ENCODE measurements around the gene MYCBP2. TPM values are rescaled to one million over a fixed set of nuclear protein-coding genes. Genes with fewer than 3 reads are reported as not detected.

MYCBP2 gene
- total RNA-seq, 3 donors from 2014 or later: 179 to 282 (median 181) TPM

DNA sequence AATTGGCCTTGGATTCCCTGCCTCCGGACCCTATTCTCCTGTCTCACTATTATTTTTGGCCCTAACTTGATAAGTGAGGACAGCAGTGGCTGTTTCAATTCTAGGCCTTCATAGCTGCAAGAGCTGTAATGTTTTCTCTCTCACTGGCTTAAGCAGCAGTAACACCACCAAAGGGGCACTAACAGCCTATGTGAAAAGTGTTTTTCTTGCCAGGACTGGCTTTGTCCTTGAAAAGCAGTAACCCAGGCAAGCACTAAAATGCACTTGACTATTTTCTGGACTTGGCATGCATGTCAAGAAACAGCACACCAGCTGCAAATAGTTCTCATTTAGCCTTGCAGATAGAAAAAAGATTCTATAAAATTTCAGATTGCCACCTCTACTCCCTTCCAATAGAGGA, 290.6 kb downstream of the MYCBP2 start:
- no peaks in the 10 kb centered on the region for H3K36me3 ChIP-seq
- H3K4me3 ChIP-seq: no peak overlapping the region
- intact Hi-C loops (cut with DNase I; ENCODE audit: low total_unique reads): no loop called here
- no peaks in the 10 kb centered on the region for H3K9me3 ChIP-seq
- no peak overlapping the region for H3K27ac ChIP-seq
- H3K27me3 ChIP-seq: no peaks in the 10 kb centered on the region
- TF ChIP-seq, protein P1, sequence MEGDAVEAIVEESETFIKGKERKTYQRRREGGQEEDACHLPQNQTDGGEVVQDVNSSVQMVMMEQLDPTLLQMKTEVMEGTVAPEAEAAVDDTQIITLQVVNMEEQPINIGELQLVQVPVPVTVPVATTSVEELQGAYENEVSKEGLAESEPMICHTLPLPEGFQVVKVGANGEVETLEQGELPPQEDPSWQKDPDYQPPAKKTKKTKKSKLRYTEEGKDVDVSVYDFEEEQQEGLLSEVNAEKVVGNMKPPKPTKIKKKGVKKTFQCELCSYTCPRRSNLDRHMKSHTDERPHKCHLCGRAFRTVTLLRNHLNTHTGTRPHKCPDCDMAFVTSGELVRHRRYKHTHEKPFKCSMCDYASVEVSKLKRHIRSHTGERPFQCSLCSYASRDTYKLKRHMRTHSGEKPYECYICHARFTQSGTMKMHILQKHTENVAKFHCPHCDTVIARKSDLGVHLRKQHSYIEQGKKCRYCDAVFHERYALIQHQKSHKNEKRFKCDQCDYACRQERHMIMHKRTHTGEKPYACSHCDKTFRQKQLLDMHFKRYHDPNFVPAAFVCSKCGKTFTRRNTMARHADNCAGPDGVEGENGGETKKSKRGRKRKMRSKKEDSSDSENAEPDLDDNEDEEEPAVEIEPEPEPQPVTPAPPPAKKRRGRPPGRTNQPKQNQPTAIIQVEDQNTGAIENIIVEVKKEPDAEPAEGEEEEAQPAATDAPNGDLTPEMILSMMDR (IDR thresholded peaks at IDR 0.05): no peak
- TF ChIP-seq POLR2AphosphoS5 (IDR thresholded peaks at IDR 0.05) (no peak), POLR2A (IDR thresholded peaks at IDR 0.05) (no peak)
- H3K4me1 ChIP-seq: no peaks in the 10 kb centered on the region
- no peak for DNase-seq (ENCODE audit: low spot score in 2 of 2)

DNA sequence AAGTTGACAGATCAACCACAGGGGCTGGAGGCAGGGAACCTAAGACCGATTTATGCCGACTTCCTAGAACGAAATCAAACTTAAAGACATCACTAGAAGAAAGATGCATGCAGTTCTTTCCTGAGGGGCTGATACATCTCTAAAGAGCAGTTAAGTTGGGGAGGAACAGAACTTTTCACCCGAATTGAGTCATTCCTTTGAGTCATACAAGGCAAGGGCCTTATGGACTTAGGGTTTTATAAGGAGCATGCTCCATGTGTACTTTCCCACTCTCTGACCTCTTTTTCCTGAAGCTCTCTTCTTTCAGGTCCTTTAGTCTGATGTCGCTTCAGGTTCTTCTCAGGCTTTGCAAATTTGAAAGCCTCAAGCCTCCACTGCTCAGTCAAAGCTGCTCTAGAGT, 292.0 kb downstream of the MYCBP2 start:
- DNase-seq (ENCODE audit: low spot score in 2 of 2): no peak
- H3K27ac ChIP-seq: no peak overlapping the region
- no peaks in the 10 kb centered on the region for H3K9me3 ChIP-seq
- no peaks in the 10 kb centered on the region for H3K27me3 ChIP-seq
- no peaks in the 10 kb centered on the region for H3K4me1 ChIP-seq
- TF ChIP-seq, protein P1 (IDR thresholded peaks at IDR 0.05): no peak
- intact Hi-C loops (cut with DNase I; ENCODE audit: low total_unique reads): no loop called here
- H3K4me3 ChIP-seq: no peak overlapping the region
- H3K36me3 ChIP-seq: no peaks in the 10 kb centered on the region

DNA sequence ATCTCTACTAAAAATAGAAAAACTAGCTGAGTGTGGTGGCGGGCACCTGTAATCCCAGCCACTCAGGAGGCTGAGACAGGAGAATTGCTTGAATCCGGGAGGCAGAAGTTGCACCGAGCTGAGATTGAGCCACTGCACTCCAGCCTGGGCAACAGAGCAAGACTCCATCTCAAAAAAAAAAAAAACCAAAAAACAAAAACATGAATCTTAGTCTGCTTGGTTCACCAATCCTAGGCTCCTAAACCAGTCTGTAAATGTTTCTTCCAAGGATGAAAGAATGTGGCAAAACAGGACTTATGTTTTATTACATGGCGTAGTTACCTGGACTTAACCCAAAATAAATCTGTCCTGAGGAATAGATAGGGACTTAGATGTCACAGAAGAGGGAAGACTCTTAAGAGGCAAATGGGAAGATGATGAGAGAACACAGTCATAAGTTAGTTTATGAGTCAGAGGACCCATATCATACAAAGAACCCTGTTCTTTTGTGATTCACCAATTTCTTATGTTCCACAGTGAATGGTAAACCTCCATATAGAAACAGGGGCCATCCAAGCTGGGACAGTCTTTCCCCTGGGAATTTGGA, 293.1 kb downstream of the MYCBP2 start:
- Histone ChIP-seq H3K27ac (no peak overlapping the region), H3K27me3 (no peaks in the 10 kb centered on the region), H3K36me3 (no peaks in the 10 kb centered on the region), H3K4me1 (no peaks in the 10 kb centered on the region), H3K4me3 (no peak overlapping the region), H3K9me3 (no peaks in the 10 kb centered on the region)
- no peak for DNase-seq (ENCODE audit: low spot score in 2 of 2)
- intact Hi-C loops (cut with DNase I; ENCODE audit: low total_unique reads): no loop called here
- TF ChIP-seq, protein P1 (IDR thresholded peaks at IDR 0.05): no peak
- TF ChIP-seq POLR2AphosphoS5 (IDR thresholded peaks at IDR 0.05) (no peak), POLR2A (IDR thresholded peaks at IDR 0.05) (no peak)

DNA sequence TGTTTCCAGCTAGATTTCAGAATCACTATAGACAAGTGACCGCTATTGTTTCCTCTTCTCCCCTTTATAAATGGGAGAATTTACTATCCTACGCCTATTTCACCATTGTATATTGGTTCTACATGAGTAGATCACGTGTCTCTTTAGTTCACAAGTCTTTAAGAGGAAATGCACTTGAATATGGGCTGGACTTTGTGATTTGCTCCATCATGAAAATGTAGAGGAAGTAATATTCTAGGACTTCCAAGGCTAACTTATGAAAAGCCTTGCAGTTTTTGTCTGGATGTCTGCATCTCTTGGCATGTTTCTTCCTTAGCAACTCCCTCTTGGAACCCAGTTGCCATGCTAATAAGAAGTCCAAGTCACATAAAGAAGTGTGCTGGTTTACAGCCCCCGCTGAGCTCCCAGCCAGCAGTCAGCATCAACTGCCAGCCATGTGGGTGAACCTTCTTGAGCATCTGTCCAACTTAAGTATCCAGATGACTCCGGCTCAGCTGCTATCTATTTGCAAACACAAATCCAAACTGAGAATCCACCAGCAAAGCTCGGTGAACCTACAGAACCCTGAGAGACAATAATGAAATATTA, 295.1 kb downstream of the MYCBP2 start:
- DNase-seq (ENCODE audit: low spot score in 2 of 2): no peak
- no peaks in the 10 kb centered on the region for H3K9me3 ChIP-seq
- no peaks in the 10 kb centered on the region for H3K36me3 ChIP-seq
- H3K4me3 ChIP-seq: no peak overlapping the region
- H3K27ac ChIP-seq: no peak overlapping the region
- intact Hi-C loops (cut with DNase I; ENCODE audit: low total_unique reads): no loop called here
- no peaks in the 10 kb centered on the region for H3K27me3 ChIP-seq
- H3K4me1 ChIP-seq: no peaks in the 10 kb centered on the region
- TF ChIP-seq POLR2A (IDR thresholded peaks at IDR 0.05): no peak
- TF ChIP-seq, protein P1 (IDR thresholded peaks at IDR 0.05): no peak
- no peak for TF ChIP-seq POLR2AphosphoS5 (IDR thresholded peaks at IDR 0.05)

DNA sequence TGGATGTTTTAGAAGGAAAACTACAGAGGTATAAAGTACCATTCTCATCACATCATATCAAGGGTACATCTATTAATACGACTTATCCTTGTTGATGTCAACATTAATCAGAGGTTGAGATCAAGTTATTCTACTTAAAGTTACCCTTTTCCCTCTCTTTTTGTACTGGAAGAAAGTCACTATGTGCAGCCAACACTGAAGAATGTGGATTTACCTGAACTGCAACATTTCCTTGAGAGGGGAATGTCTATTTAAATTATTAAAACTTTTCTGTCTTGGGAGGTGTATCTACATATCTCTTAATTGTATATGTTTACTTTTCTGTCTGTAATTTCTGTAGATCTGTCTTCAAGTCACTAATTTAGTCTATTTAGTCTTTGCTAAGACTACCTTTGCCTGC, 297.5 kb downstream of the MYCBP2 start:
- no peak overlapping the region for H3K4me3 ChIP-seq
- no peaks in the 10 kb centered on the region for H3K27me3 ChIP-seq
- DNase-seq (ENCODE audit: low spot score in 2 of 2): no peak
- no peaks in the 10 kb centered on the region for H3K36me3 ChIP-seq
- intact Hi-C loops (cut with DNase I; ENCODE audit: low total_unique reads): no loop called here
- H3K9me3 ChIP-seq: no peaks in the 10 kb centered on the region
- H3K4me1 ChIP-seq: peaks cover 0 to 6% of the 10 kb centered on the region in 2 donors
- no peak for TF ChIP-seq POLR2A (IDR thresholded peaks at IDR 0.05)
- no peak for TF ChIP-seq POLR2AphosphoS5 (IDR thresholded peaks at IDR 0.05)
- TF ChIP-seq, protein P1 (IDR thresholded peaks at IDR 0.05): no peak
- no peak overlapping the region for H3K27ac ChIP-seq
